Stomach (tissue), 9 donors: ENCODE data around the gene OR5K2. TPM values are rescaled to one million over a fixed set of nuclear protein-coding genes. Genes with fewer than 3 reads are reported as not detected.

Experiments used
- DNase-seq, 2 donors: peaks; one replicate each; pipeline versions ENCODE4 v3.0.0 to v3.0.0-alpha.2; 2013 to 2019
- H3K27ac ChIP-seq, 5 donors: fragments of 200-600 bp in 4 of 5; sonication (generic) in 4 of 5; one replicate each; pipeline ENCODE4 v1.5.1; 2013 to 2019; ENCODE audit warnings: mild to moderate bottlenecking in 1 of 5, moderate library complexity in 1 of 5
- H3K27me3 ChIP-seq, 3 donors: fragments of 200-600 bp; sonication (generic); one replicate each; pipeline ENCODE4 v1.5.1; 2017 to 2019; ENCODE audit warnings: mixed run types in 1 of 3
- H3K36me3 ChIP-seq, 4 donors: fragments of 200-600 bp; sonication (generic); 1 replicate in 3 of 4; 2 replicates in 1 of 4; pipeline ENCODE4 v1.5.1; 2016 to 2019
- H3K4me1 ChIP-seq, 4 donors: fragments of 200-600 bp; sonication (generic); one replicate each; pipeline ENCODE4 v1.5.1; 2016 to 2019
- H3K4me3 ChIP-seq, 4 donors: fragments of 200-600 bp; sonication (generic) in 3 of 4; one replicate each; pipeline ENCODE4 v1.5.1; 2016 to 2019; ENCODE audit warnings: mild to moderate bottlenecking in 1 of 4
- H3K9me3 ChIP-seq, 4 donors: fragments of 200-600 bp; sonication (generic); one replicate each; pipeline ENCODE4 v1.5.1; 2016 to 2019
- CTCF ChIP-seq, 7 experiments: fragments of 450-650 bp in 4 of 7; fragments of 200-600 bp in 3 of 7; sonication (generic) in 3 of 7; IDR thresholded peaks; one replicate each; pipeline ENCODE4 v1.5.1; 2016 to 2019; ENCODE audit warnings: antibody characterized with exemption in 7 of 7, control low read depth in 2 of 7, mild to moderate bottlenecking in 1 of 7
- EP300 ChIP-seq: sonication (generic); formaldehyde crosslinking; IDR thresholded peaks from one replicate; pipeline ENCODE4 v1.6.1; 2017; ENCODE audit warnings: antibody characterized with exemption
- POLR2A ChIP-seq, 4 donors: fragments of 450-650 bp; IDR thresholded peaks; one replicate each; pipeline ENCODE4 v1.6.1; 2016; ENCODE audit warnings: antibody characterized with exemption in 4 of 4, control low read depth in 2 of 4, mild to moderate bottlenecking in 1 of 4, moderate library complexity in 1 of 4
- POLR2AphosphoS5 ChIP-seq, 3 donors: sonication (generic); formaldehyde crosslinking; IDR thresholded peaks; one replicate each; pipeline ENCODE4 v1.6.1; 2016; ENCODE audit warnings: antibody characterized with exemption in 3 of 3
- WGBS, 5 donors: extraction: QIAGEN DNeasy Blood & Tissue Kit in 3 of 5; methylation state at CpG; one replicate each; pipeline versions ENCODE4 v1.1.5 to v1.1.7; 2013 to 2018; 5-methylcytosine and 5-hydroxymethylcytosine counted together
- intact Hi-C: fragments of 100-400 bp; cut with DNase I; formaldehyde crosslinking; loops from one replicate; pipeline ENCODE4 v1.15.1; 2023; ENCODE audit warnings: low total_unique reads
- polyA plus RNA-seq, 3 donors: library from polyadenylated mRNA; stranded (reverse); fragments of 200-250 nt; gene quantifications; one replicate each; pipeline ENCODE4 v1.2.3, GENCODE V29; 2013
- small RNA-seq, 4 donors: library from RNA; depleted of rRNA; stranded (forward); fragments of <200 nt; gene quantifications; one replicate each; pipeline ENCODE3, GENCODE V24; 2016
- total RNA-seq, 5 donors: library from RNA; depleted of rRNA; stranded (reverse); fragments of >200 nt; gene quantifications; one replicate each; pipeline versions ENCODE4 v1.1.0 to v1.2.3, GENCODE V29; 2014 to 2016
- donor health status: healthy with polysubstance abuse.
- donor health status: Bipolar disorder and iron deficiency.
- donor health status: healthy.

The OR5K2 gene
- total and polyA plus RNA-seq, 8 donors, result not detected

DNA sequence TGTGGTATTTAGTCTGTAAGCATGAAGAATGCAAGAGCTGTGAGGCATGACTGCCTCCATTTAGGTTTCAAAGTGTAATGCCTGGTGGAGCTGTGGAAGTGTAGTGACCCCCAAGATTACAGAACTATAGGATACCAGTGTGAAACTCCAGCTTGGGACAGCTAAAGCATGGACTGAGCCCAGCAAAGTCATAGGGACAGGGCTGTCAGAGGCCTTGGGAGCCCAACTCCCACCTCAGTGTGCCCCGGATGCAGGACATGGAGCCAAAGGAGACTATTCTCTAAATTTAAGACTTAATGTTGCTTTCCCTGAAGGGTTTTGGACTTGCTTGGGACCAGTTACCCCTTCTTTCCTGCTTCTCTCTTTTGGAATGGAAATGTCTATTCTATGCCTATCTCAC is 45.1 kb downstream of the OR5K2 start:
- WGBS, 5 donors, result 73 to 100% (median 94%) methylated on average over 1 of the region's 1 CpG
- H3K36me3 ChIP-seq, result no peaks in the 10 kb centered on the region
- H3K9me3 ChIP-seq, result no peaks in the 10 kb centered on the region
- DNase-seq, result no peak
- no peak overlapping the region for H3K4me3 ChIP-seq
- no peaks in the 10 kb centered on the region for H3K27me3 ChIP-seq
- no peaks in the 10 kb centered on the region for H3K4me1 ChIP-seq
- no peak overlapping the region for H3K27ac ChIP-seq
- TF ChIP-seq POLR2AphosphoS5 (IDR thresholded peaks at IDR 0.05) (no peak), CTCF (IDR thresholded peaks at IDR 0.05) (no peak), EP300 (no peak), POLR2A (IDR thresholded peaks at IDR 0.05) (no peak)
- intact Hi-C loops, result no loop called here

- WGBS, 5 donors, result 65 to 73% (median 67%) methylated on average over 5 of the region's 5 CpGs
- no peaks in the 10 kb centered on the region for H3K9me3 ChIP-seq
- intact Hi-C loops, result no loop called here
- no peaks in the 10 kb centered on the region for H3K4me1 ChIP-seq
- DNase-seq, result no peak
- H3K36me3 ChIP-seq, result no peaks in the 10 kb centered on the region
- H3K4me3 ChIP-seq, result no peak overlapping the region
- H3K27ac ChIP-seq, result no peak overlapping the region
- TF ChIP-seq CTCF (IDR thresholded peaks at IDR 0.05), result no peak
- no peak for TF ChIP-seq POLR2AphosphoS5 (IDR thresholded peaks at IDR 0.05)
- no peak for TF ChIP-seq EP300
- no peak for TF ChIP-seq POLR2A (IDR thresholded peaks at IDR 0.05)
- H3K27me3 ChIP-seq, result no peaks in the 10 kb centered on the region
These were observed 48.5 kb downstream of the OR5K2 start for GRCh38 chr3:98545940-98546339.

Small RNAs within 50 kb of the gene (small RNA-seq; reads per million reads assigned to genes)
- gene RPL38P4, result 0 reads per million in 4 donors

Other genes starting within 250 kb of the OR5K2 start
- gene OR5H6, start 233.4 kb upstream of the OR5K2 start, total RNA-seq, result not detected
- gene OR5H6, start 233.4 kb upstream of the OR5K2 start, polyA plus RNA-seq, result not detected
- not detected for gene OR5H2, start 215.2 kb upstream of the OR5K2 start, total RNA-seq
- gene OR5H2, start 215.2 kb upstream of the OR5K2 start, polyA plus RNA-seq, result not detected
- gene OR5K4, start 143.8 kb upstream of the OR5K2 start, total RNA-seq, result not detected
- not detected for gene OR5K4, start 143.8 kb upstream of the OR5K2 start, polyA plus RNA-seq
- not detected for gene OR5K3, start 107.0 kb upstream of the OR5K2 start, total RNA-seq
- gene OR5K3, start 107.0 kb upstream of the OR5K2 start, polyA plus RNA-seq, result not detected
- gene OR5K1, start 34.5 kb upstream of the OR5K2 start, total RNA-seq, result not detected
- gene OR5K1, start 34.5 kb upstream of the OR5K2 start, polyA plus RNA-seq, result not detected
- 100 to 1,000 TPM in 3 of 5 donors, 10 to 100 TPM in 2; 64.9 to 161 (median 144) TPM for gene CLDND1, start 25.2 kb downstream of the OR5K2 start, total RNA-seq
- gene CLDND1, start 25.2 kb downstream of the OR5K2 start, polyA plus RNA-seq, result 10 to 100 TPM; 20.6 to 43.7 (median 24.8) TPM
- gene GPR15, start 34.3 kb downstream of the OR5K2 start, total RNA-seq, result not detected
- gene GPR15, start 34.3 kb downstream of the OR5K2 start, polyA plus RNA-seq, result under 1 TPM in 1 of 3 donors, not detected in 2; 0.25 TPM
- 10 to 100 TPM in 4 of 5 donors, 1 to 10 TPM in 1; 4.1 to 43.7 (median 23.7) TPM for gene CPOX, start 95.9 kb downstream of the OR5K2 start, total RNA-seq
- 1 to 10 TPM; 4.1 to 8.9 (median 5.9) TPM for gene CPOX, start 95.9 kb downstream of the OR5K2 start, polyA plus RNA-seq